Spleen (tissue), 11 donors: ENCODE measurements around the gene FBXW7. TPM values are rescaled to one million over a fixed set of nuclear protein-coding genes. Genes with fewer than 3 reads are reported as not detected.

ENCODE experiments used
- DNase-seq: peaks from one replicate; pipeline ENCODE4 v3.0.0-alpha.2; 2020
- H3K27ac ChIP-seq, 8 donors: fragments of 200-600 bp; sonication (generic) in 7 of 8; 1 replicate in 4 of 8; 2 replicates in 4 of 8; pipeline versions ENCODE4 v1.5.0 to v1.8.0; 2016 to 2021; ENCODE audit warnings: inconsistent platforms in 4 of 8, mild to moderate bottlenecking in 4 of 8, moderate library complexity in 1 of 8
- H3K27me3 ChIP-seq, 7 donors: fragments of 200-600 bp; sonication (generic) in 6 of 7; replicated peaks in 1 of 7; 1 replicate in 4 of 7; 2 replicates in 3 of 7; pipeline versions ENCODE4 v1.5.0 to v1.8.0; 2016 to 2021; ENCODE audit warnings: inconsistent platforms in 3 of 7, mild to moderate bottlenecking in 1 of 7
- H3K36me3 ChIP-seq, 6 donors: fragments of 200-600 bp; sonication (generic) in 5 of 6; 1 replicate in 4 of 6; 2 replicates in 2 of 6; pipeline versions ENCODE4 v1.5.0 to v1.8.0; 2016 to 2021; ENCODE audit warnings: inconsistent platforms in 2 of 6
- H3K4me1 ChIP-seq, 6 donors: fragments of 200-600 bp; sonication (generic) in 5 of 6; 1 replicate in 3 of 6; 2 replicates in 3 of 6; pipeline versions ENCODE4 v1.5.0 to v1.8.0; 2016 to 2021; ENCODE audit warnings: inconsistent platforms in 3 of 6
- H3K4me3 ChIP-seq, 8 donors: fragments of 200-600 bp; sonication (generic) in 7 of 8; 1 replicate in 4 of 8; 2 replicates in 4 of 8; pipeline versions ENCODE4 v1.5.0 to v1.8.0; 2016 to 2021; ENCODE audit warnings: inconsistent platforms in 4 of 8, mild to moderate bottlenecking in 4 of 8, moderate library complexity in 2 of 8
- H3K9me3 ChIP-seq, 8 donors: fragments of 200-600 bp; sonication (generic) in 7 of 8; 1 replicate in 4 of 8; 2 replicates in 4 of 8; pipeline versions ENCODE4 v1.5.0 to v1.8.0; 2016 to 2021; ENCODE audit warnings: inconsistent platforms in 4 of 8
- POLR2A ChIP-seq, 3 donors: fragments of 450-650 bp; IDR thresholded peaks; one replicate each; pipeline ENCODE4 v1.5.1; 2017; ENCODE audit warnings: antibody characterized with exemption in 3 of 3, mild to moderate bottlenecking in 1 of 3
- POLR2AphosphoS5 ChIP-seq, 3 donors: sonication (generic); formaldehyde crosslinking; IDR thresholded peaks; one replicate each; pipeline ENCODE4 v1.5.1; 2017; ENCODE audit warnings: antibody characterized with exemption in 3 of 3
- WGBS, 5 donors: extraction: QIAGEN DNeasy Blood & Tissue Kit in 3 of 5; methylation state at CpG; one replicate each; pipeline versions ENCODE4 v1.1.5 to v1.1.7; 2013 to 2018; 5-methylcytosine and 5-hydroxymethylcytosine counted together
- intact Hi-C: fragments of 100-400 bp; cut with DNase I; formaldehyde crosslinking; loops from one replicate; pipeline ENCODE4 v1.15.0; 2023; ENCODE audit warnings: low total_unique reads
- polyA plus RNA-seq, 3 donors: library from polyadenylated mRNA; stranded (reverse); fragments of 200-250 nt; gene quantifications; one replicate each; pipeline ENCODE4 v1.2.1, GENCODE V29; 2013
- total RNA-seq, 7 donors: library from RNA; depleted of rRNA in 3 of 7; stranded (reverse); fragments of >200 nt in 3 of 7; fragmentation: NEBNext Ultra II Directional in 4 of 7; extraction: Animal tissue kit (Norgen Biotek cat#: 25700) in 4 of 7; gene quantifications; one replicate each; pipeline versions ENCODE4 v1.1.0 to v1.2.1, GENCODE V29; 2016 to 2021
- TF ChIP-seq, protein P1 (sequence below), 11 experiments: fragments of 200-600 bp in 7 of 11; fragments of 450-650 bp in 4 of 11; sonication (generic) in 4 of 11; IDR thresholded peaks in 8 of 11; conservative IDR thresholded peaks in 3 of 11; 1 replicate in 7 of 11; 2 replicates in 4 of 11; pipeline versions ENCODE4 v1.4.0 to v1.8.0; 2016 to 2021; ENCODE audit warnings: antibody characterized with exemption in 11 of 11, inconsistent platforms in 4 of 11, mild to moderate bottlenecking in 1 of 11
- donor health status: healthy with polysubstance abuse.
- donor health status: DM: no; HTN: no; CAD: no; lungs with moderate emphysema.
- donor health status: DM: no; HTN: no; CAD: no.
- donor health status: Bipolar disorder and iron deficiency.
- donor health status: healthy.
- donor health status: DM: no; HTN: no; CAD: no.
- donor health status: DM: yes; HTN: yes; CAD: no.

The FBXW7 gene
- total and polyA plus RNA-seq, 10 donors, result 11.5 to 140 (median 79.9) TPM

DNA sequence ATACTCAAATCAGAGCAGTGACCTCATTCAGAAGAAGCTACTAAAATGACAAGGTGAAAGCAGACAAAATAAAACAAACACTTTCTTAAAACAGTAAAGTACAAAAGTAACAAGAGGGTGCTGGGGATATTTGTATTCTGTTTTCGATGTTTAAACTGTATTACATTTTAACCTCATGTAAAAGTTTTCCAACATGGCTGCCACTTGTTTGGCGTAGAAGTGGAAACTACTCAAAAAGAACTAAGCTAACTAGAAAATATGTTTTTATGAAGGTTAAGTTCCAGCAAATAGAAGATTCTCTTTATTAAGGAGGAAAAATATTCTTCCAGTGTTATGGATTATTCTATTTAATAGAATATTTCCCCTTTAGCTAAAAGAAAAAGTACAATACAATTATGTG is 155.0 kb downstream of the FBXW7 start:
- no peak for DNase-seq
- peaks cover 0 to 45% (median 19%) of the 10 kb centered on the region in 6 donors for H3K4me1 ChIP-seq
- H3K4me3 ChIP-seq, result no peak overlapping the region
- 94 to 98% (median 95%) methylated on average over 2 of the region's 2 CpGs for WGBS, 5 donors
- TF ChIP-seq POLR2A (IDR thresholded peaks at IDR 0.05), result no peak
- no peak for TF ChIP-seq POLR2AphosphoS5 (IDR thresholded peaks at IDR 0.05)
- TF ChIP-seq, protein P1, sequence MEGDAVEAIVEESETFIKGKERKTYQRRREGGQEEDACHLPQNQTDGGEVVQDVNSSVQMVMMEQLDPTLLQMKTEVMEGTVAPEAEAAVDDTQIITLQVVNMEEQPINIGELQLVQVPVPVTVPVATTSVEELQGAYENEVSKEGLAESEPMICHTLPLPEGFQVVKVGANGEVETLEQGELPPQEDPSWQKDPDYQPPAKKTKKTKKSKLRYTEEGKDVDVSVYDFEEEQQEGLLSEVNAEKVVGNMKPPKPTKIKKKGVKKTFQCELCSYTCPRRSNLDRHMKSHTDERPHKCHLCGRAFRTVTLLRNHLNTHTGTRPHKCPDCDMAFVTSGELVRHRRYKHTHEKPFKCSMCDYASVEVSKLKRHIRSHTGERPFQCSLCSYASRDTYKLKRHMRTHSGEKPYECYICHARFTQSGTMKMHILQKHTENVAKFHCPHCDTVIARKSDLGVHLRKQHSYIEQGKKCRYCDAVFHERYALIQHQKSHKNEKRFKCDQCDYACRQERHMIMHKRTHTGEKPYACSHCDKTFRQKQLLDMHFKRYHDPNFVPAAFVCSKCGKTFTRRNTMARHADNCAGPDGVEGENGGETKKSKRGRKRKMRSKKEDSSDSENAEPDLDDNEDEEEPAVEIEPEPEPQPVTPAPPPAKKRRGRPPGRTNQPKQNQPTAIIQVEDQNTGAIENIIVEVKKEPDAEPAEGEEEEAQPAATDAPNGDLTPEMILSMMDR (IDR thresholded peaks at IDR 0.05 in 8 of 11, conservative IDR thresholded peaks at IDR 0.05 in 3 of 11), result no peak
- peak overlapping the region in 4 of 8 donors; percentile 3 to 70 (median 48) for H3K27ac ChIP-seq
- no peaks in the 10 kb centered on the region for H3K9me3 ChIP-seq
- no peaks in the 10 kb centered on the region for H3K36me3 ChIP-seq
- intact Hi-C loops, result no loop called here
- H3K27me3 ChIP-seq, result no peaks in the 10 kb centered on the region

DNA sequence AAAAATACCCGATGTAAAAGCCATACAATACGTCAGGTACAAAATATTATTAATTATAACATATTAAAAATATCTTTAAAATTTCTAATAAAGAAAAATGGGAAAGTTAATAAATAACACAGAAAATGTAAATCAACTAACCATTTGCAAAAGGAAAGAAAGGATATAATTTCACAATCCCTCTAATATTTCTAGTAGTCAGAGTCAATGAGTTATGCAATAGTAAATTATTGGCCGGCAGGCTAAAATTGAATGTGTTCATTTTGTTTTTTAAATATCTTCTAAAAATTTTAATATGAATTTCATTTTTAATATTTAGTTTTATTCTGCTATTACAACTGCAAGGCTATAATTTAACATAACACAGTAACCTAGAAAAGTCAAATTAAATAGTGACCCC is 155.7 kb downstream of the FBXW7 start:
- no peaks in the 10 kb centered on the region for H3K27me3 ChIP-seq
- no peaks in the 10 kb centered on the region for H3K9me3 ChIP-seq
- intact Hi-C loops, result no loop called here
- no peaks in the 10 kb centered on the region for H3K36me3 ChIP-seq
- WGBS, 5 donors, result 83 to 90% (median 85%) methylated on average over 3 of the region's 3 CpGs
- TF ChIP-seq POLR2AphosphoS5 (IDR thresholded peaks at IDR 0.05) (no peak), POLR2A (IDR thresholded peaks at IDR 0.05) (no peak)
- TF ChIP-seq, protein P1 (IDR thresholded peaks at IDR 0.05 in 8 of 11, conservative IDR thresholded peaks at IDR 0.05 in 3 of 11), result no peak
- H3K4me1 ChIP-seq, result peaks cover 0 to 38% (median 15%) of the 10 kb centered on the region in 6 donors
- H3K4me3 ChIP-seq, result no peak overlapping the region
- H3K27ac ChIP-seq, result peak overlapping the region in 1 of 8 donors; percentile 70
- DNase-seq, result no peak

DNA sequence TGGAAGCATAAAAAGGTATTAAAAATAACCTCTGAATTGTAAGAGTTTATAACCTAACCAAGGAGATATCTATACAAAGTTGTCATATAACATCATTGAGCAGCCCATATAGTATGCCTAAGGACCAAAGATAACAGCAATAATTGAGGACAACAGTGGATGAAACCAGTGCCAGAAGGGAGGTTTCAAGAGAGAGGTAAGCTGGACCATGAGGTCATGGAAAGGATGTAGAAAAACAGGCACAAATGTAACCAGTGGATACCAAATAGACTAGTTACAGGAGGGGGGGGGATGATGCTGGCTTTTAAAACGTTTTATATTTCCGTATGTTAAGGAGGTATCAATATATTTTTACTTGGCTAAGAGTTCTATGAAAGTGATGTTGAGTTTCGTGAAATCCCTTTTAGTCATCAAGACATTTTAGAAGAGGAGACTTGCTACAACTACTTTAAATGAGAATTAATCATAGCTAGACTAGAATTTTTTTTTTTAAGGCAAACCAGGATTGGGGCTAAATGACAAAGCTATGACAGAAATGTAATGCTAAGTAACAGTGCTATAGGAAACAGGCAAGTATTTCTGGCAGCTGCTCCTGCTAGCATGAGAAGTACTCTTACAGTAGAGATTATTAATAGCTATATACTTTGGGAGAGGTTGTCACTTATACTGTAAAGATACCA is 161.1 kb downstream of the FBXW7 start:
- Histone ChIP-seq H3K27me3 (no peaks in the 10 kb centered on the region), H3K36me3 (no peaks in the 10 kb centered on the region), H3K4me3 (no peak overlapping the region), H3K9me3 (no peaks in the 10 kb centered on the region), H3K27ac (no peak overlapping the region), H3K4me1 (peaks cover 0 to 6% (median 0%) of the 10 kb centered on the region in 6 donors)
- no peak for DNase-seq
- intact Hi-C loops, result no loop called here
- 79 to 85% (median 84%) methylated on average over 3 of the region's 3 CpGs for WGBS, 5 donors
- TF ChIP-seq POLR2A (IDR thresholded peaks at IDR 0.05), result no peak
- no peak for TF ChIP-seq POLR2AphosphoS5 (IDR thresholded peaks at IDR 0.05)
- TF ChIP-seq, protein P1 (IDR thresholded peaks at IDR 0.05 in 8 of 11, conservative IDR thresholded peaks at IDR 0.05 in 3 of 11), result no peak

DNA sequence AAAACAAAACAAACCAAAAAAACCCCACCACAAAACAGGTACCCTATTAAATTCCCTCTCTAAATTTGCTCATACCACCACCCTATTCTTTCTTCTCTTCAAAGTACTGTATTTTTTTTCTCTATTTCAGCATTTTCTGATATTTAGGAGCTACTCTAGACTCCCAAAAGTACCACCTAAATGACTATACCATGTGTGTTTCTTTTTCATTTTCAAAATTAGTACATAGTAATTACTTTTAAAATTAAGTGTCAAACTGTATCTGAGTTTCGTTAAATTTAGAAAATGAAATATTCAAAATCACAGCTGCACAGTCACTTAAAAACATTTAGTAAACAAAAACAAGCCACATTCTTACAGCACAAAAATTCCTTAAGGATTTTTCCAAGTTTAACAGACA is 161.7 kb downstream of the FBXW7 start:
- Histone ChIP-seq H3K27me3 (no peaks in the 10 kb centered on the region), H3K36me3 (no peaks in the 10 kb centered on the region), H3K4me1 (peaks cover 0 to 11% (median 0%) of the 10 kb centered on the region in 6 donors), H3K4me3 (no peak overlapping the region), H3K9me3 (no peaks in the 10 kb centered on the region), H3K27ac (no peak overlapping the region)
- no peak for DNase-seq
- intact Hi-C loops, result no loop called here
- no peak for TF ChIP-seq POLR2AphosphoS5 (IDR thresholded peaks at IDR 0.05)
- TF ChIP-seq, protein P1 (IDR thresholded peaks at IDR 0.05 in 8 of 11, conservative IDR thresholded peaks at IDR 0.05 in 3 of 11), result no peak
- no peak for TF ChIP-seq POLR2A (IDR thresholded peaks at IDR 0.05)
- WGBS, 5 donors, result 77 to 83% (median 82%) methylated on average over 1 of the region's 1 CpG
